NCI-H146 treated with DMSO at 0.1 percent for 48 hours (cell line): ENCODE results near the gene CST4.
"Not testable (repeated sequence)": the region's sequence is repeated elsewhere in the genome, so short reads cannot be mapped to it uniquely, and the experiment has no call there.

ENCODE experiments used
- DNase-seq: peaks from one replicate; lab custom pipeline; 2025; ENCODE audit not compliant: unreplicated experiment; lab: John Stamatoyannopoulos, UW

Gene CST4

DNA sequence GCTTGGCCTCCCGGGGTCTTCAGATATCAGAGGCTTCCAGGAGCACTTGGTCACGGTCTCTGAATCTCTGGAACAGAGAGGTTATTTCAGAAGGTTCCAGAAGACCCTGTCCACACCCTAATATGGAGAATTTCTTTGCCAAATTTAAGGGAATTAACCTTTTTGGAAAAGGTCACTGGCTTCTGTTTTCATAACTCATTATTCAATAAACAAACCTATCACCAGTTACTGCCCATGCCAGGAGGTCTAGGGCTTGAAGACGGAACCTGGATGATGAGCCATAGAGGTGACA is 507 bp upstream of the CST4 start:
- DNase-seq = no peak

GRCh38 chr20:23687986-23688385 is 852 bp downstream of the CST4 start:
- DNase-seq = no peak

DNA sequence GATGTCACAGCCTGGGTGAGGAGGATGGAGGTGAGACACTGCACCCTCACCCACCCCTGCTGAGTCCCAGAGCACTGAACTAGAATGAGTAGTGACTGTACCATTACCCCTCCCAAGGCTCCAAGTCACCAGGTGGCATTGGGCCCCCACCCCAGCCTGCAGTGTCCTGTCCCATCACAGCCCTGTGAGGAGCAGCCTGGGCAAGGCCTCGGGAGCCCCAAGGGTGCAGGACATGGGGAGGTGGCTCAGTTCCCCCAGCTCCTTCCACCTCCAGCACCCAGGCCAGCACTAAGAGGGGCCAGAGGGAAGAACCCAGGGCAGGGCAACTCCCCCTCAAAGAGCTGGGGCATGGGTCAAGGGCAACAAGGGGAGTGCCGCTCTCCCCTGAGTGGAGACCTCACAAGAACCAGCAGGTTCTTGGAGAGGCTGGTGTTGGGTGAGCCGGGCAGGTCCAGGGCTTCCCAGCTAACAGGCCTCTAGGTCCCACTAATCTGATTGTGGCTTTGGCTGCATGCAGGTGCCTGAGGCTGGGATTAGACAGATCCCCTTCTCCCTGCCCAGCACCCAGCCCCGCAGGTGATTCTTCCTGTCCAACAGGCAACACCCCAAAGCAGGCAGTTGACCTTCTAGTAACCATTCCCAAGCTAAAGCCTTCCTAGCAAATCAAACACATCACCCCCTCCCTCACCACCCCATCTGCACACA is 2.6 kb downstream of the CST4 start:
- no peak for DNase-seq

DNA sequence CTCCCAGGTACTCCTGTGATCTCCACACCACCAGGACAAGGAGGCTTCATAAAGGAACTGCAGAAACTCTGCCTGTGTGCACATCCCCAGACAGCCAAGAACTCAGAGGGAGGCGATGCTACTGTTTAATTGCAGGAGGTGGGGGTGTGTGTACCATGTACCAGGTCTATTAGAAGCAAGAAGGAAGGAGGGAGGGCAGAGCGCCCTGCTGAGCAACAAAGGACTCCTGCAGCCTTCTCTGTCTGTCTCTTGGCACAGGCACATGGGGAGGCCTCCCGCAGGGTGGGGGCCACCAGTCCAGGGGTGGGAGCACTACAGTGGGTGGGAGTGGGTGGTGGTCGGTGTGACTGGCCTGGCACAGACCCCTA is 3.3 kb downstream of the CST4 start:
- DNase-seq = not testable (repeated sequence)

- no peak for DNase-seq
These were observed 4.6 kb downstream of the CST4 start for GRCh38 chr20:23684261-23684660.

- DNase-seq = no peak
These were observed 5.0 kb downstream of the CST4 start for GRCh38 chr20:23683807-23684206.

DNA sequence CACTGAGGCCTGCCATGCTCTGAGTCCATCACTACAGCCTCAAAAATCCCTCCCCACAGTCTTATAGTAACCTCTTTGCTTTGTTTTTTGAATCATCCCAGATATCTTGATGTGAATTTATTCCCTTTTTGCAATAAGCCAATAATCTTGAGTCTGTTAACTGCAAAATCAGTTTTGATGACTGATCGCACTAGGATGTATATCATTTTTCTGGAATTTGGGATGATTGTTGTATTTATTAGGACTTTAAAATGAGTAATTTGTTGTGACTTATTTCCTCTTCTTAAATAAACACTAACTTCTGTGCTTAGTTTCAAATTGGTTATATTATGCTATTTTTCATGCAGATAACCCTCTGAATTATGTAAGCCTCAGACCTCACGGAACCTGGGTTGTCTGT is 5.6 kb downstream of the CST4 start:
- no peak for DNase-seq

DNA sequence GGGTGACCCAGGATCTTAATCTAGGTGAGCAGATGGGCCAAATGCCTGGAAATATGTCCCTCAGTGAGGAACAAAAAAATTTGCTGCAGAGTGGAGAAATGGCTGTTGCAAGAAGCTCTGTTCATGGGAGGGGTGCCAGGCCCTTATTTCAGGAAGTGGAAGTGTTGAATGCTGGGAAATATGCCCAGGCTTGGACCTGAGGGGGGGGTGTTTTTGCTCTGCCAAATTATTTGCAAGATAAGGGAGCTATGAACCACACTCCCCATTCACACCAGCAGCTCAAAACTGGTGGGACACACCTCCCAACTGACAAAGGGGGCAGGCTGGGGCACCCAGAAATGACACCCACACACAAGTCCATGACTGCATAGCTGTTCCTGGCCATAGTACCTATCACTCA is 8.7 kb downstream of the CST4 start:
- no peak for DNase-seq

DNA sequence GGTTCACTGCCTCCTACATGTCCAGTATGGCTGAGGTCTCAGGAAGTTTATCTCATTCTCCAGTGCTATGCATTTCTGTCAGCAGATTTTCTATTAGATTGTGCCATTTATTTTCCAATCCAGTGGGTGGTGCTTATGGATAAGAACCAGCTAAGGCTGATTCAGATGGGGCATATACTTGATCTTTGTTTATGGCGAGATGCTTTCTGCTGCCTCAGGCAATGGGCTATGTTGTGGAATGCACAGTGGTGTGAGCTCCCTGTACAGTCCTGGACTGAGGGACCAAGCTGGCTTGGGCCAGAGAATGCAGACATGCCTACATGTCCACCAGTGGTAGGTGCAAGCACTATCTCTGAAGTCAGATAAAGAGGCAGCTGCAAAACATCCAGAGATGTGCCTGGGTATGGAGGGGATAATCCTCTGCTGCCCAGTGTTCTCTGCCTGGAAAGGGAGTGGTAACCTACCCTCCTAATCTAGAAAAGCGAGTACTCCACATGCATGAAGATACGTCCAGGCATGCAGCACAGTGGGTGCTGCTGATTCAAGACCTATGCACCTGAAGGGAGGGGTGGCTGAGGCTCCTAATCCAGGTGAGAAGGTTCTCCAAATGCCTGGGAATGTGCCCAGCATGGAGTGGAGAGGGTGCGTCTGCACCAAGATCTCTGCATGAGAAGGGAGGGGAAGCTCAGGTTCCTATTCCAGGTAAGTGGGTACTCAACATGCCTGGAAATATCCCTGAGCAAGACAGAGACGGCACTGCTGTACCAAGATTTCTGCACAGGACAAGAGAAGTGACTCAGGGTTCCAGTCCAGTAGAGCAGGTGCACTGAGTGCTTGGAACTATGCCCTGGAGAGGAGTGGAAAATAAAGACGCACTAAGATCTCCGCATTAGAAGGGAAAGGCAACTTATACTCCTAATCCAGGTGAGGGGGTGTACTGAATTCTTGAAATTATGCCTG is 9.4 kb downstream of the CST4 start:
- DNase-seq = no peak

- no peak for DNase-seq
These were observed 15.6 kb downstream of the CST4 start for GRCh38 chr20:23673209-23673608.

DNA sequence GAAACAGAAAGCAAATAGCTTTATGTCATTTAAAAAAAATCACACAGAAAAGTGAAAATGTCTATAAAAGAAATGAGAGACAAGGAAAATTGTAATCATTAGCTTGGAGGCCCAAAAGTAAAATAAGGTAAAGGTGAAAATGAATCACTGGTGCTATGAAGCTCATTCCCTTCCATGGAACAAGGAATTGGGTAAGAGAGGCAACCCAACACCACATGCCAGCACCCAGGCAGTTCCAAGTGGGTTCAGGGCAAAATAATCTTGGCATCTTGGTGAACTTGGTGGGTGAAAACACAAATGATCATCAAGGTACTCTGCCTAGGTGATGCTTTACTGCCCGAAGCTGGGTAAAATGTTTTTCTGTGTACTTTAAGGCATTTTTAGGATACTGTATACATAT is 16.7 kb downstream of the CST4 start:
- DNase-seq = no peak

- DNase-seq = no peak
These were observed 17.4 kb downstream of the CST4 start for GRCh38 chr20:23671479-23671878.

- DNase-seq = no peak
These were observed 18.5 kb downstream of the CST4 start for GRCh38 chr20:23670361-23670760.

GRCh38 chr20:23669866-23670265 is 19.0 kb downstream of the CST4 start:
- DNase-seq = no peak

GRCh38 chr20:23669327-23669726 is 19.5 kb downstream of the CST4 start:
- DNase-seq = no peak

- DNase-seq = peak; percentile 27
These were observed 20.3 kb downstream of the CST4 start for GRCh38 chr20:23668477-23668951.

DNA sequence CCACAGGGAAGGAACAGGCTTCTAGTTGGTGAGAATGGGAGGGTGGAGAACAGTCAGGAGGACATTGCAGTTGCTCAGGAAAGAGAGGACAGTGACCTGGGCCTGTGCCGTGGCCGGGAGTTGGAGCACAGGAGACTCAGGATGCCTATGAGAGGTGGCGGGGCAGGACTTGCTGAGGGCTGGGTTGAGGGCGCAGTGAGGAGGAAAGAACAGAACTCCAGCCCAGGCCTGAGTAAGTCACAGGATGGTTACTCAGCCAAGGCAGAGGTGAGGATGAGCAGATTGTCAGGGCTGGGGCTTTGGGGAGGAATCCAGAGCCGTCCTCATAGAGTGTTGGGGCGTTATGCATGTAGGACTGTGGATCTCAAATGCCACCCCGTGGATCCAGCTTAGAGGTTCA is 21.2 kb downstream of the CST4 start:
- DNase-seq = no peak

GRCh38 chr20:23666698-23667097 is 22.1 kb downstream of the CST4 start:
- DNase-seq = no peak

DNA sequence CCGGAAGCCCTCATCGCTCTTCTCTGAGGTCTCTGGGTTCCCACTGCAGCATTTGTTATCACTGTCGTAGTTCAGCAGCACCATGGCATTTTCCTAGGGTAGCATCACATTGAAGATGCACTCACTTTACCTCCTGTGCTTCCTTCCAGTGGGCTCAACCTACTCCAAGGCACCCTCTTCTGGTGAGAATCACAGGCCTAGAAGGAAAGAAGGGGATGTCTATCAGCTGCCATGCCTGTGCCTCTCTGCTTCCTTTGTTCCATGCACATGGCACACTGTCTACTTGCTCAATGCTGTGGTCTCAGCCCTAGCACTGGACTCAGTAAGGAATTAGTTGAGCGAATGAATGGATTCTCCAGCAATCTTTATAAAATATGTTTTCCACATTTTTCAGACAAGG is 22.6 kb downstream of the CST4 start:
- no peak for DNase-seq

GRCh38 chr20:23664954-23665353 is 23.9 kb downstream of the CST4 start:
- no peak for DNase-seq

DNA sequence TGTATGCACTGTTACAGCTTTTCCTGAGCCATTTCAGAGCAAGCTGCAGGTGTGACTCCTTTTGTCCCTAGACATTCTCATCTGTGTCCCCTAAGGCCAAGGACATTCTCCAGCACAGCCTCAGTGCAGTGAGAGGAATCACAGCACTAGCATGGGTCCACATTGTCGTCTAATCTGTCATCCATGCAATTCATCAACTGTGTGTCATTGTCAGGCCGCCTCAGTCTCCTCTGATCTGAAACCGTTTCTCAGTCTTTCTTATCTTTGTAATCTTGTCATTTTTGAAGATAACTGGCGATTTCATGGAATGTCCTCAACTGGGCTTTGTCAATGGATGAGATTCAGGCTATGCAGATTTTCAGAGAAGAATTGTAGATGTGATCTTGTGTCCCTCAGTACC is 24.8 kb downstream of the CST4 start:
- not testable (repeated sequence) for DNase-seq

GRCh38 chr20:23663180-23663579 is 25.7 kb downstream of the CST4 start:
- DNase-seq = no peak
